H9 (cell line): ENCODE data around the gene SLC30A7. TPM values are rescaled to one million over a fixed set of nuclear protein-coding genes. Genes with fewer than 3 reads are reported as not detected.

Source experiments
- DNase-seq: peaks from one replicate; pipeline ENCODE4 v3.0.0-alpha.2; 2017
- H2AFZ ChIP-seq: one replicate; pipeline ENCODE4 v1.6.1; 2013; ENCODE audit warnings: mild to moderate bottlenecking, low read length, control low read depth, moderate library complexity
- H2AK5ac ChIP-seq: 2 replicates; pipeline ENCODE4 v1.6.1; 2013; ENCODE audit warnings: low read length, control low read depth, mixed read lengths; ENCODE audit not compliant: insufficient read length
- H2BK120ac ChIP-seq: one replicate; pipeline ENCODE4 v1.6.1; 2013; ENCODE audit warnings: low read depth, mild to moderate bottlenecking, low read length, control low read depth, inconsistent platforms; ENCODE audit not compliant: poor library complexity, severe bottlenecking
- H2BK12ac ChIP-seq: 2 replicates; pipeline ENCODE4 v1.6.1; 2013; ENCODE audit warnings: low read length, control low read depth, mixed read lengths, low read depth; ENCODE audit not compliant: insufficient read length
- H2BK15ac ChIP-seq: 2 replicates; pipeline ENCODE4 v1.6.1; 2013; ENCODE audit warnings: low read depth, low read length, control low read depth
- H2BK20ac ChIP-seq: one replicate; pipeline ENCODE4 v1.6.1; 2013; ENCODE audit warnings: low read depth, mild to moderate bottlenecking, low read length, control low read depth, inconsistent platforms; ENCODE audit not compliant: poor library complexity, severe bottlenecking
- H2BK5ac ChIP-seq: 2 replicates; pipeline ENCODE4 v1.6.1; 2013; ENCODE audit warnings: low read length, control low read depth, mixed read lengths; ENCODE audit not compliant: insufficient read length
- H3K14ac ChIP-seq: 2 replicates; pipeline ENCODE4 v1.6.1; 2013; ENCODE audit warnings: low read length, control low read depth; ENCODE audit not compliant: insufficient read depth
- H3K18ac ChIP-seq: 2 replicates; pipeline ENCODE4 v1.6.1; 2013; ENCODE audit warnings: low read depth, mild to moderate bottlenecking, mixed read lengths, low read length, control low read depth; ENCODE audit not compliant: insufficient read length
- H3K23ac ChIP-seq: 2 replicates; pipeline ENCODE4 v1.6.1; 2013; ENCODE audit warnings: low read length, control low read depth, mixed read lengths, low read depth; ENCODE audit not compliant: insufficient read length
- H3K23me2 ChIP-seq: 2 replicates; pipeline ENCODE4 v1.6.1; 2013; ENCODE audit warnings: low read depth, mild to moderate bottlenecking, mixed read lengths, low read length, control low read depth; ENCODE audit not compliant: insufficient read length, poor library complexity, severe bottlenecking
- H3K27ac ChIP-seq: 2 replicates; pipeline ENCODE4 v1.5.1; 2013; ENCODE audit warnings: low read length, control low read depth, mixed read lengths, low read depth; ENCODE audit not compliant: insufficient read length
- H3K27me3 ChIP-seq: 2 replicates; pipeline ENCODE4 v1.6.1; 2013; ENCODE audit warnings: low read length, control low read depth, inconsistent platforms; ENCODE audit not compliant: insufficient read depth
- H3K4ac ChIP-seq: 2 replicates; pipeline ENCODE4 v1.6.1; 2013; ENCODE audit warnings: low read depth, mild to moderate bottlenecking, control low read depth, inconsistent platforms, low read length, moderate library complexity
- H3K4me1 ChIP-seq: 2 replicates; pipeline ENCODE4 v1.6.1; 2013; ENCODE audit warnings: low read length, control low read depth, inconsistent platforms; ENCODE audit not compliant: insufficient read depth
- H3K4me2 ChIP-seq: 2 replicates; pipeline ENCODE4 v1.6.1; 2013; ENCODE audit warnings: low read length, control low read depth, mixed read lengths; ENCODE audit not compliant: insufficient read length, insufficient read depth
- H3K56ac ChIP-seq: 2 replicates; pipeline ENCODE4 v1.6.1; 2013; ENCODE audit warnings: low read depth, mild to moderate bottlenecking, mixed read lengths, low read length, control low read depth; ENCODE audit not compliant: insufficient read length
- H3K79me1 ChIP-seq: 2 replicates; pipeline ENCODE4 v1.6.1; 2013; ENCODE audit warnings: low read depth, mild to moderate bottlenecking, moderate library complexity, low read length, control low read depth, inconsistent platforms; ENCODE audit not compliant: insufficient read depth, poor library complexity, severe bottlenecking
- H3K79me2 ChIP-seq: 2 replicates; pipeline ENCODE4 v1.6.1; 2013; ENCODE audit warnings: low read length, control low read depth, inconsistent platforms; ENCODE audit not compliant: insufficient read depth
- H3K9ac ChIP-seq: 2 replicates; pipeline ENCODE4 v1.6.1; 2013; ENCODE audit warnings: low read length, control low read depth, mixed read lengths; ENCODE audit not compliant: insufficient read length; ENCODE audit errors: extremely low read depth
- H3K9me3 ChIP-seq: one replicate; pipeline ENCODE4 v1.6.1; 2013; ENCODE audit warnings: low read depth, low read length, inconsistent platforms; ENCODE audit not compliant: control insufficient read depth
- H3T11ph ChIP-seq: one replicate; pipeline ENCODE4 v1.6.1; 2013; ENCODE audit warnings: mild to moderate bottlenecking, low read length, control low read depth, inconsistent platforms
- H4K20me1 ChIP-seq: one replicate; pipeline ENCODE4 v1.6.1; 2013; ENCODE audit not compliant: control insufficient read depth, insufficient read length, insufficient read depth
- H4K5ac ChIP-seq: 2 replicates; pipeline ENCODE4 v1.6.1; 2013; ENCODE audit warnings: low read depth, mild to moderate bottlenecking, mixed read lengths, low read length, control low read depth; ENCODE audit not compliant: insufficient read length
- H4K8ac ChIP-seq: replicated peaks from 2 replicates; pipeline ENCODE4 v1.6.1; 2013; ENCODE audit warnings: low read length, control low read depth, mixed read lengths, low read depth; ENCODE audit not compliant: insufficient read length
- H4K91ac ChIP-seq: 2 replicates; pipeline ENCODE4 v1.6.1; 2013; ENCODE audit warnings: low read depth, mild to moderate bottlenecking, moderate library complexity, mixed read lengths, low read length, control low read depth; ENCODE audit not compliant: insufficient read length
- H3K27ac Mint-ChIP-seq, 3 experiments: 2 replicates in 2 of 3; 3 replicates in 1 of 3; pipeline ENCODE4 v1.8.0; 2020 to 2021; ENCODE audit warnings: mixed read lengths in 3 of 3, mild to moderate bottlenecking in 1 of 3, moderate library complexity in 1 of 3
- H3K27me3 Mint-ChIP-seq: 2 replicates; pipeline ENCODE4 v1.8.0; 2021; ENCODE audit warnings: low read depth, mild to moderate bottlenecking, moderate library complexity, mixed read lengths
- H3K36me3 Mint-ChIP-seq, 3 experiments: 2 replicates in 2 of 3; 3 replicates in 1 of 3; pipeline ENCODE4 v1.8.0; 2020 to 2021; ENCODE audit warnings: low read depth in 3 of 3, mixed read lengths in 3 of 3; ENCODE audit not compliant: insufficient read depth in 1 of 3
- H3K4me1 Mint-ChIP-seq, 2 experiments: 2 replicates each; pipeline ENCODE4 v1.8.0; 2020; ENCODE audit warnings: mixed read lengths in 2 of 2
- H3K4me3 Mint-ChIP-seq, 2 experiments: 2 replicates in 1 of 2; 3 replicates in 1 of 2; pipeline ENCODE4 v1.8.0; 2020 to 2021; ENCODE audit warnings: mild to moderate bottlenecking in 2 of 2, mixed read lengths in 2 of 2, moderate library complexity in 1 of 2
- H3K9me3 Mint-ChIP-seq, 2 experiments: 2 replicates in 1 of 2; 3 replicates in 1 of 2; pipeline ENCODE4 v1.8.0; 2020; ENCODE audit warnings: mild to moderate bottlenecking in 2 of 2, mixed read lengths in 2 of 2, moderate library complexity in 1 of 2
- CTCF ChIP-seq: fragments of 200-600 bp; sonication (generic); conservative IDR thresholded peaks from 3 replicates; pipeline ENCODE4 v1.8.0; 2021; ENCODE audit warnings: antibody characterized with exemption, mild to moderate bottlenecking
- WGBS: extraction: QIAGEN DNeasy Blood & Tissue Kit; methylation state at CpG from one replicate; pipeline ENCODE4 v1.1.7; 2013; ENCODE audit warnings: missing lambda C conversion rate, low lambda C conversion rate, mixed read lengths; ENCODE audit not compliant: insufficient read length; ENCODE audit errors: extremely low coverage; 5-methylcytosine and 5-hydroxymethylcytosine counted together
- total RNA-seq: library from RNA; stranded (reverse); gene quantifications from 2 replicates; pipeline ENCODE4 v1.2.1, GENCODE V29; 2021

Gene SLC30A7
- total RNA-seq, 1 experiment from 2014 or later: 25.6 TPM

GRCh38 chr1:101013776-101014175 is 117.9 kb downstream of the SLC30A7 start:
- Histone ChIP-seq H3K9ac (no peak overlapping the region), H3K79me1 (no peaks in the 10 kb centered on the region), H2AK5ac (no peak overlapping the region), H2AFZ (no peak overlapping the region), H3K4me2 (no peak overlapping the region), H2BK15ac (no peak overlapping the region), H4K20me1 (no peaks in the 10 kb centered on the region), H3K27me3 (no peaks in the 10 kb centered on the region), H4K91ac (no peak overlapping the region), H4K8ac (no peak overlapping the region), H3K27ac (no peak overlapping the region), H3K9me3 (no peaks in the 10 kb centered on the region), H2BK12ac (no peak overlapping the region), H3K79me2 (no peaks in the 10 kb centered on the region), H3K56ac (no peak overlapping the region), H3K18ac (no peak overlapping the region), H2BK120ac (no peak overlapping the region), H3K4ac (no peak overlapping the region), H4K5ac (no peak overlapping the region), H2BK20ac (no peak overlapping the region), H3K23ac (no peak overlapping the region), H3K23me2 (no peaks in the 10 kb centered on the region), H3K4me1 (no peaks in the 10 kb centered on the region), H2BK5ac (no peak overlapping the region), H3K14ac (no peak overlapping the region), H3T11ph (no peak overlapping the region)
- Mint-ChIP-seq H3K27me3 (no peaks in the 10 kb centered on the region), H3K9me3 (no peaks in the 10 kb centered on the region), H3K27ac (peak overlapping the region in 1 of 3 experiments; percentile 28; a peak in 1 of 7 replicates), H3K4me1 (peaks cover 7 to 8% of the 10 kb centered on the region in 2 experiments), H3K36me3 (peaks cover 17 to 45% (median 30%) of the 10 kb centered on the region in 3 experiments; a peak in 6 of 7 replicates), H3K4me3 (no peak overlapping the region)
- no peak for TF ChIP-seq CTCF
- DNase-seq: no peak
- WGBS: no CpG with 5 or more reads among the region's 1 CpG
